Measurements from ENCODE around the gene ZBTB46. TPM values are rescaled to one million over a fixed set of nuclear protein-coding genes. Genes with fewer than 3 reads are reported as not detected.
A peak's percentile ranks its signal among the peaks of the same experiment; 100 is the strongest.

Gene ZBTB46
- total and polyA plus RNA-seq, 4 donors = 0.79 to 12.1 (median 4.7) TPM

DNA sequence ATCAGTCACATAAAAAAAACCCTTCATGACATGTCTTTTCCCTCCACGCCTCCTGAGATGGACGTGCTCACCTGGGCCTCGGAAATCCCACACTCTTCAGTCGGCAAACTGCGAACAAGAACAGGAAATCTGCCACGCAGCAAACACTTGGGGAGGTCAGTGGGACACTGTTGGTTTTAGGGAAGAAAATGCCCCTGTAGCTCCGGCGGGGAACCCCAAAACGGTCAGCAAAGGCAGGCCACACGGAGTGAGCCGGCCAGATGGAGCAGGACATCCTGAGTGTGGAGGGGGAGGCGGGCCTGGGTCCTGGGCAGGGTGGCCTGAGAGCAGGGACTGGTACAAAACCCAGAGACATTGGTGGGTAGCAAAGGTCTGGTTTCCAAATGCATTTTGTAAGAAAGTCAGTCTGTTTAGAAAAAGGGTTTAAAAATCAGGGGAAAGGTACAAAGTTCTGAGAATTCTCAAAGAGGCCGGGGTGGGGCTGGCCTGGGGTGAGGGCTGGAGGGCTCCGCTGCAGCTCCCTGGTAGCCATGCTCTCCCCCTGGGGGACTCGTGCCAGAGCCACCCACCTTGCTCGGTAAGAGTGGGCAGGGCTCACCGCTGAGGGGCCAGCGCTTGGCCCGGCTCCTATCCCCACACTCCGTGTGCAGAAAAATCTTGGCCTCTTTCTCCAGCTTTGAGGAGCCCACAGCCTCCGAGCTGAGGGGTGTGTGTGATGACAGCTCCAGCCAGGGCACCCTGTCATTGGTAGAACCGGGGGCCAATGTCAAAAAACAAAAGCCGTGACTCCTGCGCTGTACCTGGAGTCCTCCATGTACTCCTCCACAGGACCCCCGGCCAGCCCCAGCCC lies 86.3 kb downstream of the ZBTB46 start:
- peak in 1 of 2 donors; percentile 6 for TF ChIP-seq HNF4A (conservative IDR thresholded peaks at IDR 0.05)
- no peak for TF ChIP-seq TAF1 (conservative IDR thresholded peaks at IDR 0.05)
- DNase-seq (ENCODE audit: low spot score) = no peak
- Histone ChIP-seq H3K9me3 (ENCODE audit: control insufficient read depth in 4 of 4, low read length in 3 of 4) (no peaks in the 10 kb centered on the region), H3K4me1 (ENCODE audit: control insufficient read depth in 4 of 4, insufficient read depth in 4 of 4, low read length in 3 of 4) (peaks cover 8 to 38% (median 32%) of the 10 kb centered on the region in 4 donors), H3K4me3 (ENCODE audit: low read depth in 1 of 3, low read length in 3 of 3) (no peak overlapping the region), H3K36me3 (ENCODE audit: control insufficient read depth in 4 of 4, insufficient read depth in 3 of 4, low read depth in 1 of 4, low read length in 3 of 4) (no peaks in the 10 kb centered on the region), H3K27me3 (ENCODE audit: control insufficient read depth in 4 of 4, insufficient read depth in 4 of 4, low read length in 3 of 4) (no peaks in the 10 kb centered on the region), H3K9ac (ENCODE audit: low read depth in 1 of 2, low read length in 2 of 2) (no peak overlapping the region), H3K27ac (ENCODE audit: low read depth in 1 of 2, low read length in 2 of 2) (no peak overlapping the region)
- WGBS = 56% methylated on average over 25 of the region's 25 CpGs

DNA sequence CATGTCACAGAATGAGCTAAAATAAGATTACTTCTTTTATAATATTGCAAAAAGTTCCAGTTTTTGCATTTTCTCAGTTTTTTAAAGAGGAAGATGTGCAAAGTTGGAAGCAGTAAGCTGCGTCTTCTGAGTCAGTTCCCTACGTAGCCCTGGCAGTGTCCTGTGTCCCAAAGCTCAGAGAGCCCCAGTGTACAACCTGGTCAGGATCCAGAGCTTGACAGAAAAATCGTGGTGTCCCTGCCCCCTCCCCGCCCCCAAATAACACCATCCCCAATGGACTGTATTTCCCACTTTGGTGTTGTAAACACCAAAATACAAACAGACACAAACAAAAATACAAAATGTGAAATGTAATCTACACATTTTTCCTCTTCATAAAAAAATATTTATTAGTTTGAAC lies 86.9 kb downstream of the ZBTB46 start:
- H3K27ac ChIP-seq (ENCODE audit: low read depth in 1 of 2, low read length in 2 of 2) = no peak overlapping the region
- no peaks in the 10 kb centered on the region for H3K27me3 ChIP-seq (ENCODE audit: control insufficient read depth in 4 of 4, insufficient read depth in 4 of 4, low read length in 3 of 4)
- peaks cover 8 to 38% (median 33%) of the 10 kb centered on the region in 4 donors for H3K4me1 ChIP-seq (ENCODE audit: control insufficient read depth in 4 of 4, insufficient read depth in 4 of 4, low read length in 3 of 4)
- H3K9ac ChIP-seq (ENCODE audit: low read depth in 1 of 2, low read length in 2 of 2) = no peak overlapping the region
- no peaks in the 10 kb centered on the region for H3K36me3 ChIP-seq (ENCODE audit: control insufficient read depth in 4 of 4, insufficient read depth in 3 of 4, low read depth in 1 of 4, low read length in 3 of 4)
- H3K4me3 ChIP-seq (ENCODE audit: low read depth in 1 of 3, low read length in 3 of 3) = no peak overlapping the region
- WGBS = 53% methylated on average over 4 of the region's 4 CpGs
- DNase-seq (ENCODE audit: low spot score) = no peak
- H3K9me3 ChIP-seq (ENCODE audit: control insufficient read depth in 4 of 4, low read length in 3 of 4) = no peaks in the 10 kb centered on the region
- TF ChIP-seq HNF4A (conservative IDR thresholded peaks at IDR 0.05) = no peak
- TF ChIP-seq, protein P1, sequence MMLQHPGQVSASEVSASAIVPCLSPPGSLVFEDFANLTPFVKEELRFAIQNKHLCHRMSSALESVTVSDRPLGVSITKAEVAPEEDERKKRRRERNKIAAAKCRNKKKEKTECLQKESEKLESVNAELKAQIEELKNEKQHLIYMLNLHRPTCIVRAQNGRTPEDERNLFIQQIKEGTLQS (IDR thresholded peaks at IDR 0.05) = no peak
- no peak for TF ChIP-seq FOXA1 (IDR thresholded peaks at IDR 0.05)
- TF ChIP-seq RXRA (IDR thresholded peaks at IDR 0.05) = no peak
- TF ChIP-seq, protein P2, sequence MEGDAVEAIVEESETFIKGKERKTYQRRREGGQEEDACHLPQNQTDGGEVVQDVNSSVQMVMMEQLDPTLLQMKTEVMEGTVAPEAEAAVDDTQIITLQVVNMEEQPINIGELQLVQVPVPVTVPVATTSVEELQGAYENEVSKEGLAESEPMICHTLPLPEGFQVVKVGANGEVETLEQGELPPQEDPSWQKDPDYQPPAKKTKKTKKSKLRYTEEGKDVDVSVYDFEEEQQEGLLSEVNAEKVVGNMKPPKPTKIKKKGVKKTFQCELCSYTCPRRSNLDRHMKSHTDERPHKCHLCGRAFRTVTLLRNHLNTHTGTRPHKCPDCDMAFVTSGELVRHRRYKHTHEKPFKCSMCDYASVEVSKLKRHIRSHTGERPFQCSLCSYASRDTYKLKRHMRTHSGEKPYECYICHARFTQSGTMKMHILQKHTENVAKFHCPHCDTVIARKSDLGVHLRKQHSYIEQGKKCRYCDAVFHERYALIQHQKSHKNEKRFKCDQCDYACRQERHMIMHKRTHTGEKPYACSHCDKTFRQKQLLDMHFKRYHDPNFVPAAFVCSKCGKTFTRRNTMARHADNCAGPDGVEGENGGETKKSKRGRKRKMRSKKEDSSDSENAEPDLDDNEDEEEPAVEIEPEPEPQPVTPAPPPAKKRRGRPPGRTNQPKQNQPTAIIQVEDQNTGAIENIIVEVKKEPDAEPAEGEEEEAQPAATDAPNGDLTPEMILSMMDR (IDR thresholded peaks at IDR 0.05; ENCODE audit: low read depth, low read length, missing input control) = no peak
- TF ChIP-seq JUND (IDR thresholded peaks at IDR 0.05) = no peak
- no peak for TF ChIP-seq EGR1 (IDR thresholded peaks at IDR 0.05; ENCODE audit: low read depth in 2 of 2)
- TF ChIP-seq, protein P3, sequence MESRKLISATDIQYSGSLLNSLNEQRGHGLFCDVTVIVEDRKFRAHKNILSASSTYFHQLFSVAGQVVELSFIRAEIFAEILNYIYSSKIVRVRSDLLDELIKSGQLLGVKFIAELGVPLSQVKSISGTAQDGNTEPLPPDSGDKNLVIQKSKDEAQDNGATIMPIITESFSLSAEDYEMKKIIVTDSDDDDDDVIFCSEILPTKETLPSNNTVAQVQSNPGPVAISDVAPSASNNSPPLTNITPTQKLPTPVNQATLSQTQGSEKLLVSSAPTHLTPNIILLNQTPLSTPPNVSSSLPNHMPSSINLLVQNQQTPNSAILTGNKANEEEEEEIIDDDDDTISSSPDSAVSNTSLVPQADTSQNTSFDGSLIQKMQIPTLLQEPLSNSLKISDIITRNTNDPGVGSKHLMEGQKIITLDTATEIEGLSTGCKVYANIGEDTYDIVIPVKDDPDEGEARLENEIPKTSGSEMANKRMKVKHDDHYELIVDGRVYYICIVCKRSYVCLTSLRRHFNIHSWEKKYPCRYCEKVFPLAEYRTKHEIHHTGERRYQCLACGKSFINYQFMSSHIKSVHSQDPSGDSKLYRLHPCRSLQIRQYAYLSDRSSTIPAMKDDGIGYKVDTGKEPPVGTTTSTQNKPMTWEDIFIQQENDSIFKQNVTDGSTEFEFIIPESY (IDR thresholded peaks at IDR 0.05) = no peak
- no peak for TF ChIP-seq YY1 (IDR thresholded peaks at IDR 0.05)
- no peak for TF ChIP-seq FOXA2 (IDR thresholded peaks at IDR 0.05)
- TF ChIP-seq, protein P4, sequence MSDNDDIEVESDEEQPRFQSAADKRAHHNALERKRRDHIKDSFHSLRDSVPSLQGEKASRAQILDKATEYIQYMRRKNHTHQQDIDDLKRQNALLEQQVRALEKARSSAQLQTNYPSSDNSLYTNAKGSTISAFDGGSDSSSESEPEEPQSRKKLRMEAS (IDR thresholded peaks at IDR 0.05) = no peak
- no peak for TF ChIP-seq SP1 (IDR thresholded peaks at IDR 0.05)
- TF ChIP-seq TAF1 (conservative IDR thresholded peaks at IDR 0.05) = no peak
